NB4 (cell line): ENCODE results near the gene CCN6.

Source experiments
- MYC ChIP-seq: IDR thresholded peaks from 2 replicates; pipeline ENCODE4 v1.6.1; 2011; ENCODE audit warnings: low read depth, low read length
- POLR2A ChIP-seq: IDR thresholded peaks from 2 replicates; pipeline ENCODE4 v1.6.1; 2011; ENCODE audit warnings: mild to moderate bottlenecking; ENCODE audit not compliant: insufficient read length; ENCODE audit errors: extremely low read depth
- TF ChIP-seq, protein P1 (sequence below): IDR thresholded peaks from one replicate; pipeline ENCODE4 v1.5.1; 2012; ENCODE audit warnings: low read depth, low read length
- TF ChIP-seq, protein P2 (sequence below): IDR thresholded peaks from 2 replicates; pipeline ENCODE4 v1.6.1; 2011; ENCODE audit warnings: low read depth, low read length

DNA sequence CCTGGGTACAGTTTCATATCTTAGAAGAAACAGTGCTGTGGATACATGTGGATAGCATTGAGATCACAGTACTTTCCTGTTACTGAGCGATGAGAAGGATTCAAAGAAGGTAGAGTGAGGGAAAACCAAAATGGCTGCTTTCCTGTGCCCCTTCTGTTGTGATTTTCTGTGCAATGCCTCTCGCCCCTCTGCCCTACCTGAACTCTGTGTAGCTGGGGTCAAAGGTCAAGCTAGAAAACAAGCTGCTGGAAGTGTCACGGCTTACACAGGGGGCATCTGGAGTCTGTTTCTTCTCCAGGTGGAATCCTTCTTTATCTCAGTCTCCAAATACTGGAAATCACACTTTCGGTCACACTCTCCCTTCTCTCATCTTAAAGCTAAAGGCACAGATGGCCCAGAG is 27.0 kb upstream of the CCN6 start:
- TF ChIP-seq, protein P1, sequence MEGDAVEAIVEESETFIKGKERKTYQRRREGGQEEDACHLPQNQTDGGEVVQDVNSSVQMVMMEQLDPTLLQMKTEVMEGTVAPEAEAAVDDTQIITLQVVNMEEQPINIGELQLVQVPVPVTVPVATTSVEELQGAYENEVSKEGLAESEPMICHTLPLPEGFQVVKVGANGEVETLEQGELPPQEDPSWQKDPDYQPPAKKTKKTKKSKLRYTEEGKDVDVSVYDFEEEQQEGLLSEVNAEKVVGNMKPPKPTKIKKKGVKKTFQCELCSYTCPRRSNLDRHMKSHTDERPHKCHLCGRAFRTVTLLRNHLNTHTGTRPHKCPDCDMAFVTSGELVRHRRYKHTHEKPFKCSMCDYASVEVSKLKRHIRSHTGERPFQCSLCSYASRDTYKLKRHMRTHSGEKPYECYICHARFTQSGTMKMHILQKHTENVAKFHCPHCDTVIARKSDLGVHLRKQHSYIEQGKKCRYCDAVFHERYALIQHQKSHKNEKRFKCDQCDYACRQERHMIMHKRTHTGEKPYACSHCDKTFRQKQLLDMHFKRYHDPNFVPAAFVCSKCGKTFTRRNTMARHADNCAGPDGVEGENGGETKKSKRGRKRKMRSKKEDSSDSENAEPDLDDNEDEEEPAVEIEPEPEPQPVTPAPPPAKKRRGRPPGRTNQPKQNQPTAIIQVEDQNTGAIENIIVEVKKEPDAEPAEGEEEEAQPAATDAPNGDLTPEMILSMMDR, result no peak
- TF ChIP-seq, protein P2, sequence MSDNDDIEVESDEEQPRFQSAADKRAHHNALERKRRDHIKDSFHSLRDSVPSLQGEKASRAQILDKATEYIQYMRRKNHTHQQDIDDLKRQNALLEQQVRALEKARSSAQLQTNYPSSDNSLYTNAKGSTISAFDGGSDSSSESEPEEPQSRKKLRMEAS, result no peak
- no peak for TF ChIP-seq MYC
- no peak for TF ChIP-seq POLR2A
